Nephron (organoid): ENCODE data around the gene SBK2.
"Not testable (repeated sequence)": the region's sequence is repeated elsewhere in the genome, so short reads cannot be mapped to it uniquely, and the experiment has no call there.

ENCODE experiments used
- H3K27ac Mint-ChIP-seq, 3 experiments: 2 replicates each; pipeline ENCODE4 v1.8.0; 2020; ENCODE audit warnings: mixed read lengths in 3 of 3, mild to moderate bottlenecking in 2 of 3, moderate library complexity in 1 of 3
- H3K27me3 Mint-ChIP-seq: 2 replicates; pipeline ENCODE4 v1.8.0; 2021; ENCODE audit warnings: low read depth, mild to moderate bottlenecking, moderate library complexity, mixed read lengths
- H3K36me3 Mint-ChIP-seq: 2 replicates; pipeline ENCODE4 v1.8.0; 2020; ENCODE audit warnings: low read depth, mixed read lengths
- H3K4me1 Mint-ChIP-seq: 2 replicates; pipeline ENCODE4 v1.8.0; 2020; ENCODE audit warnings: mixed read lengths
- H3K4me3 Mint-ChIP-seq, 3 experiments: 2 replicates each; pipeline ENCODE4 v1.8.0; 2020; ENCODE audit warnings: mild to moderate bottlenecking in 3 of 3, mixed read lengths in 3 of 3, moderate library complexity in 2 of 3
- H3K9me3 Mint-ChIP-seq: 2 replicates; pipeline ENCODE4 v1.8.0; 2020; ENCODE audit warnings: mixed read lengths
- CTCF ChIP-seq, 3 experiments: fragments of 200-600 bp; sonication (generic); IDR thresholded peaks; one replicate each; pipeline ENCODE4 v1.5.0; 2021; ENCODE audit warnings: antibody characterized with exemption in 3 of 3; ENCODE audit not compliant: unreplicated experiment in 3 of 3

SBK2 gene

GRCh38 chr19:55536951-55537740 lies at the start of gene SBK2:
TSS of gene SBK2 (minus strand) at chr19:55537133. CDS start at chr19:55536294, 839 bp downstream.
- peaks cover 13% of the 10 kb centered on the region for H3K4me1 Mint-ChIP-seq
- peaks cover 5% of the 10 kb centered on the region for H3K9me3 Mint-ChIP-seq
- TF ChIP-seq CTCF (IDR thresholded peaks at IDR 0.05; ENCODE audit: unreplicated experiment in 3 of 3), result peak in 2 of 3 experiments; percentile 18 to 37
- H3K36me3 Mint-ChIP-seq, result no peaks in the 10 kb centered on the region
- peak within 1 kb of the TSS in 1 of 3 experiments; percentile 19 for H3K4me3 Mint-ChIP-seq
- H3K27ac Mint-ChIP-seq, result peak within 1 kb of the TSS in 2 of 3 experiments; percentile 70 to 72
- no peaks in the 10 kb centered on the region for H3K27me3 Mint-ChIP-seq

- no peak for TF ChIP-seq CTCF (IDR thresholded peaks at IDR 0.05; ENCODE audit: unreplicated experiment in 3 of 3)
- Mint-ChIP-seq H3K4me1 (peaks cover 45% of the 10 kb centered on the region), H3K36me3 (no peaks in the 10 kb centered on the region), H3K4me3 (peak overlapping the region; percentile 77 to 84 (median 80)), H3K9me3 (no peaks in the 10 kb centered on the region), H3K27ac (peak overlapping the region; percentile 97 to 100 (median 99)), H3K27me3 (peaks cover 6% of the 10 kb centered on the region)
Measured at GRCh38 chr19:55585658-55586339, 48.9 kb upstream of the SBK2 start.

- H3K4me3 Mint-ChIP-seq, result peak overlapping the region; percentile 77 to 80 (median 78)
- H3K27ac Mint-ChIP-seq, result peak overlapping the region; percentile 97 to 100 (median 99)
- H3K27me3 Mint-ChIP-seq, result peaks cover 6% of the 10 kb centered on the region
- peaks cover under 1% of the 10 kb centered on the region for H3K36me3 Mint-ChIP-seq
- TF ChIP-seq CTCF (IDR thresholded peaks at IDR 0.05; ENCODE audit: unreplicated experiment in 3 of 3), result no peak
- no peaks in the 10 kb centered on the region for H3K9me3 Mint-ChIP-seq
- H3K4me1 Mint-ChIP-seq, result peaks cover 46% of the 10 kb centered on the region
Measured at GRCh38 chr19:55584871-55585270, 47.9 kb upstream of the SBK2 start.

GRCh38 chr19:55583897-55584296 lies 47.0 kb upstream of the SBK2 start:
- H3K27me3 Mint-ChIP-seq, H3K36me3 Mint-ChIP-seq, H3K9me3 Mint-ChIP-seq: not testable (repeated sequence)
- Mint-ChIP-seq H3K4me1 (peaks cover 50% of the 10 kb centered on the region), H3K27ac (peak overlapping the region; percentile 82 to 99 (median 97)), H3K4me3 (peak overlapping the region in 1 of 3 experiments; percentile 26)

- Mint-ChIP-seq H3K4me3 (peak overlapping the region; percentile 99), H3K27ac (peak overlapping the region; percentile 87 to 98 (median 96)), H3K4me1 (peaks cover 47% of the 10 kb centered on the region)
- H3K36me3 Mint-ChIP-seq, H3K27me3 Mint-ChIP-seq, H3K9me3 Mint-ChIP-seq: not testable (repeated sequence)
Measured at GRCh38 chr19:55582284-55582683, 45.4 kb upstream of the SBK2 start.

GRCh38 chr19:55581823-55582223 lies 44.9 kb upstream of the SBK2 start:
- H3K27me3 Mint-ChIP-seq, result peaks cover 6% of the 10 kb centered on the region
- TF ChIP-seq CTCF (IDR thresholded peaks at IDR 0.05; ENCODE audit: unreplicated experiment in 3 of 3), result no peak
- H3K4me3 Mint-ChIP-seq, result peak overlapping the region; percentile 99
- H3K9me3 Mint-ChIP-seq, result no peaks in the 10 kb centered on the region
- peaks cover 42% of the 10 kb centered on the region for H3K4me1 Mint-ChIP-seq
- H3K36me3 Mint-ChIP-seq, result peaks cover 12% of the 10 kb centered on the region
- peak overlapping the region; percentile 87 to 98 (median 96) for H3K27ac Mint-ChIP-seq
